AG04449 (cell line): ENCODE results near the gene OFD1.

Experiments used
- CTCF ChIA-PET: fragments of 350-600 bp; formaldehyde crosslinking; extraction: SDS; loops from one replicate; lab custom pipeline; 2021; ENCODE audit warnings: antibody characterized with exemption; lab: Yijun Ruan, JAX
- POLR2A ChIA-PET: fragments of 400-600, 350-600 bp; formaldehyde crosslinking; extraction: SDS; loops from one replicate; lab custom pipeline; 2020; ENCODE audit warnings: antibody characterized with exemption, inconsistent platforms; lab: Yijun Ruan, JAX
- DNase-seq: peaks from one replicate; pipeline ENCODE4 v3.0.0-alpha.2; 2010; ENCODE audit warnings: low read depth, low spot score
- H3K4me3 ChIP-seq: 2 replicates; pipeline ENCODE4 v1.5.1; 2011; ENCODE audit warnings: low read depth, mild to moderate bottlenecking, control low read depth, low read length
- CTCF ChIP-seq: IDR thresholded peaks from one replicate; pipeline ENCODE4 v1.5.1; 2011; ENCODE audit warnings: mild to moderate bottlenecking, moderate library complexity, low read length, control low read depth, inconsistent platforms; ENCODE audit not compliant: insufficient read depth; ENCODE audit errors: missing control alignments

The OFD1 gene

GRCh38 chrX:13734278-13735172 lies at the start of gene OFD1, which contains the start of gene TRAPPC2:
OFD1 (plus strand) TSS chrX:13734748; CDS start chrX:13735072, 324 bp downstream.
TRAPPC2 (minus strand) TSS chrX:13734620; CDS start chrX:13719963, 14,657 bp downstream.
- TF ChIP-seq CTCF = no peak
- DNase-seq = peak; percentile 67
- peak within 1 kb of the TSS; percentile 76 for H3K4me3 ChIP-seq
- ChIA-PET CTCF (interaction anchor here (0.7 to 5.2 kb wide), 7 partner anchors 8 to 228 kb away, joined by 3 to 30 read pairs (median 3); no protein-coding TSS in a partner anchor), POLR2A (interaction anchor here (0.7 to 1.8 kb wide), 5 partner anchors 9 to 295 kb away, joined by 3 to 5 read pairs (median 4); partner anchors contain the start of gene GEMIN8)

- no peak for TF ChIP-seq CTCF
- ChIA-PET POLR2A (no interaction called here), CTCF (interaction anchor here (0.7 to 1.4 kb wide), 2 partner anchors 26 to 63 kb away, joined by 3 to 4 read pairs; no protein-coding TSS in a partner anchor)
- DNase-seq = no peak
- H3K4me3 ChIP-seq = no peak overlapping the region
Measured at GRCh38 chrX:13685126-13685763, 49.3 kb upstream of the OFD1 start.

GRCh38 chrX:13687203-13687602 lies 47.3 kb upstream of the OFD1 start:
- ChIA-PET CTCF (interaction anchor here (1.7 kb wide), 1 partner anchor 20 kb away, joined by 5 read pairs; no protein-coding TSS in a partner anchor), POLR2A (no interaction called here)
- no peak for DNase-seq
- H3K4me3 ChIP-seq = no peak overlapping the region
- TF ChIP-seq CTCF = no peak

- ChIA-PET CTCF (interaction anchor here (1.2 to 1.7 kb wide), 2 partner anchors 22 to 182 kb away, joined by 5 read pairs; no protein-coding TSS in a partner anchor), POLR2A (interaction anchor here (1.1 kb wide), 1 partner anchor 47 kb away, joined by 3 read pairs; no protein-coding TSS in a partner anchor)
- TF ChIP-seq CTCF = no peak
- peak overlapping the region; percentile 72 for H3K4me3 ChIP-seq
- DNase-seq = no peak
Measured at GRCh38 chrX:13688384-13688957, 46.1 kb upstream of the OFD1 start.

GRCh38 chrX:13688958-13689740 lies 45.4 kb upstream of the OFD1 start, which contains the start of gene RAB9A:
RAB9A (plus strand) TSS chrX:13689128; CDS start chrX:13708747, 19,619 bp downstream.
- POLR2A ChIA-PET = interaction anchor here (1.1 kb wide), 1 partner anchor 46 kb away, joined by 3 read pairs; no protein-coding TSS in a partner anchor
- CTCF ChIA-PET = interaction anchor here (1.2 to 1.7 kb wide), 2 partner anchors 22 to 182 kb away, joined by 5 read pairs; no protein-coding TSS in a partner anchor
- peak within 1 kb of the TSS; percentile 72 for H3K4me3 ChIP-seq
- TF ChIP-seq CTCF = peak; percentile 0
- DNase-seq = no peak
